Myocyte (in vitro differentiated cells): ENCODE data around the gene BTBD9. TPM values are rescaled to one million over a fixed set of nuclear protein-coding genes. Genes with fewer than 3 reads are reported as not detected.

ENCODE experiments used
- DNase-seq: peaks from one replicate; pipeline ENCODE4 v3.0.0-alpha.2; 2012; ENCODE audit warnings: low read depth
- total RNA-seq: library from RNA; depleted of rRNA; stranded (reverse); fragments of >200 nt; gene quantifications from 2 replicates; pipeline ENCODE4 v1.2.3, GENCODE V29; 2014

BTBD9 gene
- total RNA-seq, 1 donor from 2014 or later, result 9.9 TPM

DNA sequence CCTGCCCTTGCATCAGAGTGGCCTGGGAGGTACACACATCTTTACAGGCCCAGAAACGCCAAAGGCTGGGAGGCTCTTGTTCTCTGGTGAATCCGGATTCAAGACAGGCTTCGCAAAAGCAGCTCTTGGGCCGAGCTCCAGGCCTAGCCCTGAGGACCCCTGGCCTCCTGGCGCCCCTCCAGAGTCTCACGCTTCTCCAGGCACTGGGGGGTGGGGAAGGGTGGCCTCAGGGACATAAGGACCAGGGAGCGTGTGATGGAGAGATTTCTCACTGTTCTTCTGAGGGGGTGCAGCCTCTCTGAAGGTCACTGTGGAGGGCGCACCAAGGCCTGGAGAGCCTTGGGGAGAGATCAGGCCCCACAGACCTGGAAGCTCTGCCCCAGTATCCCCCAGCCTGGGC is 471.0 kb downstream of the BTBD9 start:
- no peak for DNase-seq

DNA sequence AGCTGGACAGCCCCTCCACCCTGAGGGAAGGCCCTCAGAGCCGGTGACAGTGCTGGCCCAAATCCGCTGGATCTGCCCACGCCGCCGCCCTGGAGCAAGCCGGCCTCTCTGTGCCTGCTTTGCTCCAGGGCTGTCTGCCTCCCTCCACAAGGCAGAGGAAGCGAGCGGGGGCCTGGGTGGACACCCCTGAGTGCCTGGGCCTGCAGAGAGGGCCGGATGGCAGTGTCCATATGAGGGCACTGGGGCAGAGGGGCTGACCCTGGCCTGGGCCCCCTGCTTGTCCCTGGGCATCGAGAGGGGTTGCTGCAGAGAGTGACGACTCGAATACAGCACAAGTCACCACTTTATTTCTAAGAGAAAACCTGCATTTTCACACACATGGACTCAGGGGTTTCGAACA is 471.6 kb downstream of the BTBD9 start:
- DNase-seq, result no peak

DNA sequence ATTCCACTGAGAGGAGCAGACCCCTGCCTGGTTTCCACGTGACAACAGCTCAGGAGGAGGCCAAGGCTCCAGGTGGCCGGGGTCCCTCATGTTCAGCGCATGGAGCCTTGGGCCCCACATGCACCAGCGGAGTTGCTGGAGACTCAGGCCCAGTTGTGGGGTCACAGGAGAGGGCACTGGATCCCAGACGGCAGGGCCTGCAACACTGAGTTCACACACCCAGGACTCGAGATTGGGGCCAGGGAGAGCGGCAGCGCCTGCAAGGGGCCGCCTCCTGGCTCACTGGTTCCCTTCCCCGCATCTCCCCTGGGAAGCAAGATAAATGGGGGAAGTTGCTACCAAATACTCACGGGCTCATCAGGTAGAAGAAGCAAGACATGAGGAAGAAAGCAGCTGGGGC is 472.1 kb downstream of the BTBD9 start:
- DNase-seq, result no peak

DNA sequence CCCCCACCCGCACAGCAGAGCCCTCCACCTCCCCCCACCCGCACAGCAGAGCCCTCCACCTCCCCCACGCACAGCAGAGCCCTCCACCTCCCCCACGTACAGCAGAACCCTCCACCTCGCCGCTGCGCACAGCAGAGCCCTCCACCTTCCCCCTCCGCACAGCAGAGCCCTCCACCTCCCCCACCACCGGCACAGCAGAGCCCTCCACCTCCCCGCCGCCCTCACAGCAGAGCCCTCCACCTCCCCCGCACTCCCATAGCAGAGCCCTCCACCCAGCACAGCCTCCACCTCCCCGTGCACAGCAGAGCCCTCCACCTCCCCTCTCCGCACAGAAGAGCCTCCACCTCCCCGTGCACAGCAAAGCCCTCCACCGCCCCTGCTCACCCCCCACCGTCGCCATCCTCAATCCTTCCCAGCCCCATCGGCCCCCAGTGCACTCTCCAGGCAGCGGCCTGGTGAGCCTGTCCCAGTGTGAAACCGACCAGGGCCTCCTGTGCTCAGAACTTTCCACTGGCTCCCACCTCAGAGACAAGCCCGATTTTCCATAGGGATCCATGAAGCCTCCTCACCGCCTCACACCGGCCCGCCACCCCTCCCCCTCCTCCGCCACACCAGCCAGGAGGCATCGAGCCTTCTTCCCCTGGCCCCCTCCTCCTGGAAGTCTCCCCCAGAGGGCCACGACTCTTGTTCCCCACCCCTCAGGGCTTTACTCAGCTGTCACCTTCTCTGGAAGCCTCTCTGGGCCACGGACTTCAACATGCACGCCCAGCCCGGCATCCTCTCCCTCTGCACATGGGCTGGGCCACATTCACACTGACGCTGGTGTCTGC is 473.1 kb downstream of the BTBD9 start:
- DNase-seq, result no peak

DNA sequence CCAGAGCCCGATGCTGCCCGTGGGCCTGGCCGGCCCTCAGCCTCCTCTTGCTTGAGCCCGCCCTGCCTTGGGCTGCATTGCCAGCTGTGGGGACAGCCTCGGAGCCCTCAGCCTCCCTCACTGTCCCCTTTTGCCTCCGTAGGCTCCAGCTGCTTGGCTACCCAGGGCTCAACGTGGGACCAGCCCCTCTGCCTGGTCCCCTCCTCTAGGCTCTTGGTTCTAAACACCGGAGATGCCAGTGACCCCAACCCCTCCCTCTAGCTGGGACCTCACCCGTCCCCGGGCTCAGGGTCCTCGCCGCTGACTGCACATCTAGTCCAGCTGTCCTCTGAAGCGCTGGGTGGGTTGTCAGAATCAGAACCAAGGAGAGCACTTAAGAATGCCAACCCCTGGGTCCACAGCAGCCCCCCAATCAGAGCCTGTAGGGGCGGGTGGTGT is 475.0 kb downstream of the BTBD9 start:
- DNase-seq, result no peak

DNA sequence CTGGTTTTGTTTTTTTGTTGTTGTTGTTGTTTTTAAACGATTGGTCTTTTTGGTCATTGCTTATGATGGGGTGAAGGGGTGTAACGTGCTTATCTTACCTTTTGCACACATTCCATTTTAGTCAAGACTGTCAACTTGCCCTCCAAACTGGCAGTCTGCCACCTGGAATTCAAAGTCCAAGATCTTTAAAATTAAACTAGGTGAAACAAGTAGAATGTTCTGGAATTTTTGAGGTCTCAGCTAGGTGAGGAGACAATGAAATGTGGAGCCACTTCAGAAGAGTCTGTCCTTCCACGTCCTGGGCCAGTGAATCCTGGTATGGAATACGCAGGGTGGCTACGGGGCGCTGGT is 475.6 kb downstream of the BTBD9 start:
- DNase-seq, result no peak

DNA sequence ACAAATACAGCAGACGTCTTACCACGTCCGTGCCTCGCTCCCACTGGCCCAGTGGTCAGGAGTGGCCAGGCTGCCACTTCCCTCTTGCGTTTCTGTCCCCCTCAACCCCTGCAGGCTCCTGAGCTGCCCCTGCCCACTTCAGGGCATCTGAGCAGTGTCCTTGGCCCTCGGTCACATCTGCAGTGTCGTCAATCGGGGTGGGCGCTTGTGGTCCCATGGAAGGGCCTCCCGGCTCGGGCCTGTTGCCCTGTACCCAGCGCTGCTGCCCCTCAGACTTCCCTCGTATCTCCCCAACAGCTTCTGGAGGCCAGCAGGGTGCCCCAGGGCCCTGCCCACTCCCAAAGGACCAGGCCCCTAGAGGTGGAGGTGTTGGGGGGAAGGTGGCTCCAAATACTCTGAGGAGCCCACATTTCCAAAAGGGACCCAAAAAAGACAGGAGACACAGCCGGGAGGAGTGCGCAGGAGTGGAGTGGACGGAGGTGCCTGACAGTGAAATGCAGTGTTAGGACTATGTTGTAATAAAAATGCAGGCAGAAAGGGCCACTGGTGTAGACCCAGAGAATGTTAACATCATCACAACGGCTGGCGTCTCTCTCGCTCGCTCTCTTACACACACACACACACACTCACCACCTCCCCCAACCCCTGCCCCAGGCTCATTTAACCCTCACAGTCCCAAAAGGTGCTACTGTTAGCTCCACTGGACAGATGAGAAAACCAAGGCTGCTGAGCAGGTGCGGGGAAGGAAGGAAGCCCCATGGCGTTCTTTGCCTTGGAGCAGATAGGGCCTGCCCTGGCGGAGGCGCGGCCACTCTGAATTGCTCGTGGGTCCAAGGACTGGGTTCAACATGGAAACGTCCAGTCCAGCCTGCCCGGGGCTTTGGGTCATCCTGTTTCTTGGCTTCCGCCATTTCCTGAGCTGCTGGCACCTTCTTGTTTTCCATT is 476.3 kb downstream of the BTBD9 start:
- DNase-seq, result no peak

DNA sequence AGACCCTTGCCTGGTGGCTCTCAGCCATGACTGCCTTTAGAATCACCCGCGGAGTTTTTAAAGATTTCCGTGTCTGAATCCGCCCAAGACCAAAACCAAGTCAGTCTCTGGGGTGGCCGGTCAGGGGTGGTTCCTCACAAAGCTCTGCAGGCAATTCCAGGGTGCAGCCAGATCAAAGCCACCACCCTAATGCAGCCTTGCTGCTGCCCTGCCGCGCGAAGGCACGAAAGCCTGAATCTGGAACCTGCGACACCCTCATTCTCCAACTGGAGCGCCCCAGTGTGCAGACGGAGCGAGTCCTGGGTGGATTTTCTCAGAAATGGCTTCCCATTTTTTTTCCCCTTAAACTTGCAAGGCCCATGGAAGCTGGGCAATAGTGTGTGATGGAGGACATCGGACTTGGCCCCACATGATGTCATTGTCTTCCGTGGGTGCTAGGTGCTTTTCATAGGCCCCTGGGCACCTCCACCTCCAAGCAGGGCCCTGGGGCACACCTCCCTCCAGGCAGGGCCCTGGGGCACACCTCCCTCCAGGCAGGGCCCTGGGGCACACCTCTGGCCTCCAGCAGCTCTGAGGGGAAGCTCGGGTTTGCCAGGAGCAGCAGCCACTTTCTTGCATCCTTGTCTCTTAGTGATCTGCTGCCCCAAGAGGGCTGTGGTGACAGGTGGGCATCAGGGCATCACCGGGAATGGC is 477.1 kb downstream of the BTBD9 start:
- DNase-seq, result no peak

DNA sequence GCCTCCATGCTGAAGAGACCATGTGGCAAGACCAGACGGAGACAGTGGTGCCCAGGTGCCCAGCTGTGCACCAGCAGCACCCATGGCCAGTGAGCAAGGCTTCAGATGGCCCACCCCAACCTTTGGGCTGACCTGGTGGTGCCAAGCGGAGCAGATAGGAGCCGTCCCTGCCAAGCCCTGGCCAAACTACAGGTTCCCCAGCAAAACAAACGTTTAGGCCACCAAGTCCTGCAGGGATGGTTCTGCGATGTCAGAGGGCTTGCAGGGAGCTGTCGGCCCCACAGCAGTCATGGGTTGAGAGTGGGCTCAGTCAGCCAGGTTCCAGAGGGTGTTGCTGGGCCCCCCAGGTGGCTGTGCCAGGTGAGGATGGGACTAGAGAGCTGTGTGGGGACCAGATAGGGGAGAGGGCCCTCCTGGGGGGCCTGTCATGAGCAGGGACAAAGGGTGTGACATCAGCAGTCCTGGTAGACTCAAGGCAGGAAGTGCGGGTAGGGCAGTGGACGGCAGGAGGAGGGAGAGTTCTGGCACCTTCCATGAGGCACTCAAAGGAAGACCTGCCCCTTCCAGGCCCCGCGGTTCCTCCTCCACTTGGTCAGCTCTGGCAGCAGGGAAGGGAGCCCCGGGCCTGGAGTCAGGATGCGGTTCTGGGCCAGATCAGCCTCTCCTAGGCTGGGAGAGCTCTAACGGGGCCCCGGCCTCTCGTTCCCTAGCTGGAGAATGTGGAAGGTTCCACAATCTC is 477.8 kb downstream of the BTBD9 start:
- no peak for DNase-seq

DNA sequence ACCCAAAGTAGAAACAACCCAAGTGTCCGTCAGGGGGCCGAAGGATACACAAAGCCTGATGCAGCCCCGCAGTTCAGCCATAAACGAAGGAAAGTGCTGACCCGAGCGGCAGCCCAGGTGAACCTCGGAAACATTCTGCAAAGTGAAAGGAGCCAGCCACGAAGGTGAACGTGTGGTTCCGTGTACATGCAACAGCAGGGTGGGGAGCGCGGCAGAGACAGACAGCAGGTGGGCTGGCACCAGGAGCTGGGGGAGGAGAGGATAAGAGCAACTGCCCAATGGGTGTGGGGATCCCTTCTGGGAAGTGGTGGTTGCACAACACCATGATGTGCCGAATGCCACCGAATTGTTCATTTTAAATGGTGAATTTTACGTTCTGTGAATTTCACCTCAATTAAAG is 478.4 kb downstream of the BTBD9 start:
- DNase-seq, result no peak

DNA sequence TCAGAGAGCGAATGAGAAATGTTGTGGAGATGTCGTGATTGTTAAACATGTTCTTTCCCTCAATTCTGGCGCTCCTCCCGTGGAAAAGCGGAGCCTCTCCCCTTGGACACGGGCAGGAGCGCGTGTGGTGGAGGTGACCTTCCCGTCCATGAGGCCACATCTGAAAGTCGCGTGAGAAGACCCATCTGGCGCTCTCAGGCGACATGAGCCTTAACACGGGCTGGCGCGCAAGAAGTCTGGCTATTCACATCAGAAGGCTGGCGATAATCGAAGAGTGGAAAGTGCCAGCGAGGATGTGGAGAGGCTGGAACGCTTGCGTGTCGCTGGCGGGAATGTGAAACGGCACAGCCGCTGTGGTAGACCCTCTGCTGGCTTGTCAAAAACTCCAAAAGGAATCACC is 478.9 kb downstream of the BTBD9 start:
- no peak for DNase-seq

DNA sequence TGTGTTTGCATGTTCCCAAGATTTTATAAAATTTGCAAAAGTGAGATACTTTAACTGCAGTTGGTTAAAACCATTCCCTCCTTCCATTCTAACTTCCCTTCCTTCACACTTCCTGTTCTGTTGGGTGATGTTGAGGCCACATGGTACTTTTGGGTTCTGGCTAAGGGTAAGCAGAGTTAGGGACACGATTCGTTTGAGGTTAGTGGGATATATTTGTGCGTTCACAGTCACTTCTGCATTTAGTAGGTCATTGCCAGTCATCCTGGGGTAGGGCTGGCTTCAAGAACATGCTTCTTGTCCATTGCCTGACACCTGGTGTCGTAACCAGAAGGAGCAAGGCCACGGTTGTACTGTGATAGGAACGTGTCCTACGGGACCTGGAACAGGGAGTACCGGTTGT is 480.1 kb downstream of the BTBD9 start:
- no peak for DNase-seq

DNA sequence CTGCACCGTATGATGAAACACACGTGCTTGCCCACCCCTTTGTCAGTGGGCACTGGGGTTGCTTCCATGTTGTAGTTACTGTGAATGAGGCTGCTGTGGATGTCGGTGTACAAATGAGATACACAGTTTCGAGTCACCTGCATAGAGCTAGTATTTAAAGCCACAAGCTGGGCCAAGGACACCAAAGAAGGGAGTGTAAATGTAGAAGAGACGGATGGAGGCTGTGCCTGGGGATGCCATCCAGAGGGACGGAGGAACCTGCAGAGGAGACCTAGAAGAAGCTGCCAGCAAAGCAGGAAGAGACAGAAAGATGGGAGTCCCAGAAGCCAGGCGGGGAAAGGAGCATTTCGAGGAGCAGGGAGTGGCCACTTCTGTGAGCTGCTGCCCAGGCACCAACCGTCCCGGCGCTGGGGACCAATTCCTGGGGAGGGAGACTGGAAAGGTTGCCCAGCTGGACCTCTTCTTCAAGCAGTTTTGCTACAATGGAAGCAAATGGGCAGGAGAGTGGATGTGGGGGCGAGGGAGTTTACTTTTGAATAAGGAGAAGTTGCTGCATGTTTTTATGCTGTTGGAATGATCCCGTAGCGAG is 480.9 kb downstream of the BTBD9 start:
- no peak for DNase-seq

DNA sequence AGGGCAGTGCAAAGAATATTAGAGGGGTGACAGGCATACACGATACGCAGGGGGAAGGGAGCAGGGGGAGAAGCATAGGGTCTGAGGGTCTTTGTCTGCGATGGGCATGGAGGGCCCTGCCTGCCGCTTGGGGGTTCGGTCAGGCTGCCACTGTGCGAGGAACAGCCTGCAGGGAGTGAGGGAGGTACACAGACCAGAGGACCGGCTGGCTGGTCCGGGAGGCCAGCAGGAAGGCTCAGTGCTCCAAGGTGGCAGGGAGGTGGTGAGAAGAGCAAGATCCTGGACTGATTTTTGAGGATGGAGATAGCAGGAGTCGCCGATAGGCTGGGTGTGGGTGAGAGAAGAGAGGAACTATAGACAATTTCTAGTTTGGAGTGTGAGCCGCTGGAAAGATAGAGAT is 481.8 kb downstream of the BTBD9 start:
- no peak for DNase-seq

DNA sequence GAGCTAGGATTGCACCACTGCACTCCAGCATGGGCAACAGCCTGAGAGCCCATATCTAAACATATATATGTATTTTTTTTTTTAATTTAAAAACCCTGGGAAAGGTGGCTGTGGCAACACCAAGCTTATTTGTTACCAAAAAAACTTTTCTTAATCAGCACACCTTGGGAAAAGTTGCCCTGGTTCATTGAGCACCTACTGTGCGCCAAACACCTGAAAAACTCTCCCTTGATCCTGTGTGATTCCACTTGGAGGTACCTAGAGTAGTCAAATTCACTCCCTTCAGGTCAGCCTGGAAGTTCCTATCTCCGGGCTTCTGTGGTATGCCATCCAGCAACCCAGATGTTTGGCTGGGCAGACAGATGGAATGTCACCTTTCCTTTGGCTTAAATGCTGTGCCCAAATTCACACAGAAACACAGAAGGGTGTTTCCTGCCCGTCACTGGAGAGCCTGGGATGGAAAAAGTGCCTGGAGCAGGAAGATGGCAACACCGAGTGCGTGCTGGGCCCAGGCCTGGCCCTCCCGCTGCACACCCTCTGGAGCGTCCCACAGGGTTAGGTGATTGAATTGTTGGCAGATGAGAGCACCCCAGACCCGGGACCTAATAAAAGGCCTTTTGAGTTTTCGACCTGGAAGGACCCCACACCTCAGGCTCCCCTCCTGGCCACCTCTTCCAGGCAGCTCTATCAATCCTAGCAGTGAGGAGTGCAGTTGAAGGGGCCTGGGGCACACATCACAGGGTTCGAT is 482.7 kb downstream of the BTBD9 start:
- DNase-seq, result no peak

DNA sequence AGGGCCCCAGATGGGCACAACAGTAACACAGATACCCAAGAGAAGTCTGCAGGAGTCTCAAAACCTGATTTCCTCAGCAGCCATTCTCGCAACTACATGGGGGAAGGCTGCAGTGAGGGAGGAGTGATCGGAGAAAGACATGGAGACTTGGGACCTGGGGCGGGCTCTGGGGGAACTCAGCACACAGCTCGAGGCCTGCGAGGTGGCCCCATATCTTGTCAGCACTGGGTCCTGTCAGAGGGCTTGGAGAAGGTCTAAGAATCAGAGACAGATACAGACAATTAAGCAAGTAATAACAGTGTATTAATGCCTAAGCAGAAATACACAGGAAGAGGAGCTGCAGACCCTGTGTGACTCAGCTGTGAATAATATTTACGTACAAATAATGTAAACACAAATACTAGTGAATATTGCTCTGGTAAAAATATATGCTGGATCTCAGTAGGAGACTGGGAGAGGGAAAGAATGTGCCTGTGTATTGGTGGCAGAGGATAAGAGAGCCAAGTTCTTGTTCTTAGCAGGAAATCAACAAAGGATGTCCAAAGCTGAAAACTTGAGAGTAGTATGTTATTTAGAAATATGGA is 484.0 kb downstream of the BTBD9 start:
- DNase-seq, result no peak

DNA sequence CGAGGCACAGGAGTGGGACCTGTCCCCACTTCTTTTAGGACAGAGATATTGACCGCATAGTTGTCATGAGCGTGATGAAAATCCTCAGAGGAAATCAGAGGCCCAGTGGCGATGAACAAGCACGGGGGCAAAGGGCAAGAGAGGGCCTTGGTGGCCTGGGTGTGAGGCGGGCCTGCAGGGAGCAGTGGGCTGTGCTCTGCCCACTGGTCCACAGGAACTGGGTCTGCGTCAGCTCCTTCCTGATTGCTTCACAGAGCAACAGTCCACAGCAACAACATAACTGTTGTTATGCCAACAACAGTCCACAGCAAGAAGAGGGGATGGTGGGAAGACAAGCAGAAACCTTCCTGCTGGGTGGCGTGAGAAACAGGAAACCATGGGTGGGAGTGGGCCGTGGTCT is 484.6 kb downstream of the BTBD9 start:
- DNase-seq, result no peak

DNA sequence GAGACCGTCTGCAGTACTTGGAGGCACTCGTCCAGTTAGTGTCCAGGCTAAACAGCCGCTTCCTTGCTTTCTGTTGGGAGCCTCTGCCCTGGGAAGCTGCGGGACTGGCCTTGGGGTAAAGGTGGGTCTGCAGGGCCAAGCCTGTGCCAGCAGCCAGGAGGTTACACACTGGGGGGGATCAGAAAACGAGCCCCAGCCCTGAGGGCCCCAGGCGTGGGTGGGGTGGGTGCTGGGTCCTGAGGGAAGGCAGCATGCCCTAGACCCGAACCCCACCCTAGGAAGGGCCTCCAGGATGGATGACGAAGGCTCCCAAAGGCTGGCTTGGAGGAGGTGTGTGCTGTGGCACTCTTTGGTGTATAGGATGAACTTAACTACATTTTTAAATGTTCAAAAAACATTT is 485.0 kb downstream of the BTBD9 start:
- no peak for DNase-seq

DNA sequence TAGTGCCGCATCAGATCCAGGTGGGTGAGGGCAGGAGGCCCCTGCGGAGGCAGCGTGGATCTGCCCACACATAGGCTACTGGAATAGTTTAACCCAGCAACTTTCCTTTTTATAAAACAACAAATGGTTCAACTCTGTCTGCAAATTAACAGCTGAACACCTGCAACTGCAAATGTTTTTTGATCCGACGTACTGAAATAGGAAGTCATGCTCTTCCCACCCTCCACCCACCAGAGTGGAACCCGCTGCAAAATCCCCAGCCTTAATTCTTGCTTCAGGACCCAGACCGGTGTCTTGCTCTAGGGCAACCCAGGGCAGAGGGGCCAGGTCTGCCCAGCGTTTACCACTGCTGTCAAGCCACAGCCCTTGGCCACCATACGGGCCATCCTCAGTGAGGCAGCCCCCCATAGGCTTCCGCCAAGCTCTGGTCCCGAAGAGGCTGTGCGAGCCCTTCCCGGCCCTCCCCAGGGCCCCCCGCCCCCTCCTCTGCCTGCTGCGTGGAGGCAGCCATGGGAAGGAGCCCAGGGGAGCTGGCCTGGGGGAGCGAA is 485.9 kb downstream of the BTBD9 start:
- DNase-seq, result no peak
